Right renal cortex interstitium (tissue), 3 donors: ENCODE data around the gene SETDB1. TPM values are rescaled to one million over a fixed set of nuclear protein-coding genes. Genes with fewer than 3 reads are reported as not detected.
A peak's percentile ranks its signal among the peaks of the same experiment; 100 is the strongest.

Experiments used
- DNase-seq, 3 donors: peaks; one replicate each; pipeline ENCODE4 v3.0.0-alpha.2; 2013; ENCODE audit warnings: low read depth in 3 of 3, low spot score in 2 of 3
- polyA plus RNA-seq, 3 donors: library from polyadenylated mRNA; unstranded; fragments of 120-200 nt; gene quantifications; one replicate each; pipeline ENCODE4 v1.2.1, GENCODE V29; 2013; ENCODE audit not compliant: insufficient read length in 3 of 3

The SETDB1 gene
- polyA plus RNA-seq, 3 donors = 77.4 to 90.5 (median 84.1) TPM

GRCh38 chr1:150973836-150974579 lies 47.8 kb downstream of the SETDB1 start:
- DNase-seq = no peak

GRCh38 chr1:150974580-150975478 lies 48.7 kb downstream of the SETDB1 start, which contains the start of gene CERS2:
TSS of gene CERS2 (minus strand) at chr1:150974835. CDS start at chr1:150969090, 5,745 bp downstream.
- no peak for DNase-seq

GRCh38 chr1:150976401-150976821 lies 50.2 kb downstream of the SETDB1 start:
- no peak for DNase-seq

GRCh38 chr1:150976879-150977694 lies 50.9 kb downstream of the SETDB1 start:
- DNase-seq = no peak

- DNase-seq = peak; percentile 81 to 89 (median 86)
These were observed 53.2 kb downstream of the SETDB1 start for GRCh38 chr1:150979092-150980056.

GRCh38 chr1:150981177-150981804 lies 55.1 kb downstream of the SETDB1 start:
- DNase-seq = no peak

GRCh38 chr1:150981805-150982712 lies 55.9 kb downstream of the SETDB1 start, which contains the start of gene ANXA9:
TSS of gene ANXA9 (plus strand) at chr1:150982292. CDS start at chr1:150983106, 814 bp downstream.
- DNase-seq = no peak

- no peak for DNase-seq
These were observed 59.1 kb downstream of the SETDB1 start for GRCh38 chr1:150985179-150985825.

GRCh38 chr1:150987924-150988323 lies 61.8 kb downstream of the SETDB1 start:
- no peak for DNase-seq

GRCh38 chr1:150992626-150993025 lies 66.5 kb downstream of the SETDB1 start:
- DNase-seq = no peak

- DNase-seq = no peak
These were observed 68.1 kb downstream of the SETDB1 start for GRCh38 chr1:150994248-150994647.

- DNase-seq = no peak
These were observed 69.3 kb downstream of the SETDB1 start for GRCh38 chr1:150995460-150995859.

GRCh38 chr1:150995896-150996295 lies 69.7 kb downstream of the SETDB1 start:
- DNase-seq = no peak

GRCh38 chr1:150997126-150997872 lies 71.1 kb downstream of the SETDB1 start:
- DNase-seq = no peak

GRCh38 chr1:150997949-150998348 lies 71.8 kb downstream of the SETDB1 start:
- no peak for DNase-seq

GRCh38 chr1:150999051-150999674 lies 73.0 kb downstream of the SETDB1 start:
- no peak for DNase-seq
